Measurements from ENCODE around the gene TCAIM. TPM values are rescaled to one million over a fixed set of nuclear protein-coding genes. Genes with fewer than 3 reads are reported as not detected.

TCAIM gene
- 11.8 and 12.9 TPM in 2 replicates for total RNA-seq

GRCh38 chr3:44338010-44338827 lies at the start of gene TCAIM:
Gene TCAIM (plus strand): TSS chr3:44338766. CDS start chr3:44354783, 16,017 bp downstream.
- peak; percentile 98 for DNase-seq
- intact Hi-C loops (cut with micrococcal nuclease), result loop anchor here (1.0 to 10.0 kb wide), 12 partner anchors 102 to 1733 kb away; partner anchors contain the start of genes ABHD5, ANO10, EXOSC7 and KIAA1143
- peak within 1 kb of the TSS; percentile 97 for H3K27ac Mint-ChIP-seq
- H3K9me3 Mint-ChIP-seq, result no peaks in the 10 kb centered on the region
- no peaks in the 10 kb centered on the region for H3K27me3 Mint-ChIP-seq
- peak; percentile 91 for ATAC-seq (ENCODE audit: low read depth)
- H3K4me3 Mint-ChIP-seq, result peak within 1 kb of the TSS; percentile 96
- ChIA-PET CTCF (interaction anchor here (1.8 kb wide), 1 partner anchor 101 kb away, joined by 6 read pairs; no protein-coding TSS in a partner anchor), POLR2A (interaction anchor here (0.7 to 3.3 kb wide), 14 partner anchors 10 to 1849 kb away, joined by 3 to 41 read pairs (median 5); partner anchors contain the start of genes ANO10, EXOSC7, KIAA1143 and KIF15)
- no peak for TF ChIP-seq CTCF (IDR thresholded peaks at IDR 0.05)
- peaks cover 22% of the 10 kb centered on the region for H3K4me1 Mint-ChIP-seq
- H3K36me3 Mint-ChIP-seq (ENCODE audit: low read depth), result peaks cover 5% of the 10 kb centered on the region

GRCh38 chr3:44289882-44290462 lies 48.6 kb upstream of the TCAIM start:
- ATAC-seq (ENCODE audit: low read depth) (no peak), DNase-seq (no peak)
- no peaks in the 10 kb centered on the region for H3K9me3 Mint-ChIP-seq
- no peaks in the 10 kb centered on the region for H3K36me3 Mint-ChIP-seq (ENCODE audit: low read depth)
- TF ChIP-seq CTCF (IDR thresholded peaks at IDR 0.05), result no peak
- no peak overlapping the region for H3K4me3 Mint-ChIP-seq
- H3K27me3 Mint-ChIP-seq, result peaks cover 2% of the 10 kb centered on the region
- intact Hi-C loops (cut with micrococcal nuclease), result no loop called here
- no peak overlapping the region for H3K27ac Mint-ChIP-seq
- ChIA-PET POLR2A (no interaction called here), CTCF (no interaction called here)
- no peaks in the 10 kb centered on the region for H3K4me1 Mint-ChIP-seq

- CTCF ChIA-PET, result no interaction called here
- Mint-ChIP-seq H3K4me3 (no peak overlapping the region), H3K27me3 (peaks cover 12% of the 10 kb centered on the region), H3K4me1 (no peaks in the 10 kb centered on the region), H3K36me3 (ENCODE audit: low read depth) (no peaks in the 10 kb centered on the region), H3K9me3 (no peaks in the 10 kb centered on the region), H3K27ac (no peak overlapping the region)
- DNase-seq (no peak), ATAC-seq (ENCODE audit: low read depth) (no peak)
- intact Hi-C loops (cut with micrococcal nuclease), result no loop called here
- POLR2A ChIA-PET, result interaction anchor here (0.7 kb wide), 1 partner anchor 10 kb away, joined by 4 read pairs; no protein-coding TSS in a partner anchor
- TF ChIP-seq CTCF (IDR thresholded peaks at IDR 0.05), result no peak
Observed at GRCh38 chr3:44292276-44292675, 46.3 kb upstream of the TCAIM start.

- no peak for TF ChIP-seq CTCF (IDR thresholded peaks at IDR 0.05)
- ChIA-PET POLR2A (no interaction called here), CTCF (no interaction called here)
- Mint-ChIP-seq H3K27ac (no peak overlapping the region), H3K27me3 (peaks cover 12% of the 10 kb centered on the region), H3K9me3 (no peaks in the 10 kb centered on the region), H3K4me3 (no peak overlapping the region), H3K36me3 (ENCODE audit: low read depth) (no peaks in the 10 kb centered on the region), H3K4me1 (no peaks in the 10 kb centered on the region)
- intact Hi-C loops (cut with micrococcal nuclease), result no loop called here
- ATAC-seq (ENCODE audit: low read depth) (no peak), DNase-seq (no peak)
Observed at GRCh38 chr3:44292947-44293346, 45.6 kb upstream of the TCAIM start.

GRCh38 chr3:44297255-44297654 lies 41.3 kb upstream of the TCAIM start:
- CTCF ChIA-PET, result no interaction called here
- H3K9me3 Mint-ChIP-seq, result no peaks in the 10 kb centered on the region
- no peak for TF ChIP-seq CTCF (IDR thresholded peaks at IDR 0.05)

More at GRCh38 chr3:44297255-44297654, 41.3 kb upstream of the TCAIM start:
- Mint-ChIP-seq H3K27ac (no peak overlapping the region), H3K4me3 (no peak overlapping the region), H3K4me1 (no peaks in the 10 kb centered on the region), H3K36me3 (ENCODE audit: low read depth) (no peaks in the 10 kb centered on the region), H3K27me3 (peaks cover 12% of the 10 kb centered on the region)
- intact Hi-C loops (cut with micrococcal nuclease), result no loop called here
- POLR2A ChIA-PET, result no interaction called here
- DNase-seq, result no peak
- ATAC-seq (ENCODE audit: low read depth), result no peak
